DOHH2 (cell line): Measurements from ENCODE around the gene C9orf153.

Experiments
- H3F3A ChIP-seq: fragments of 200-600 bp; sonication (generic), shearing (Covaris generic); 2 replicates; pipeline ENCODE4 v1.6.0; 2016; ENCODE audit warnings: antibody characterized with exemption, mild to moderate bottlenecking; ENCODE audit not compliant: control insufficient read depth, insufficient read depth
- H3K27ac ChIP-seq: fragments of 200-600 bp; sonication (generic); 2 replicates; pipeline ENCODE4 v1.5.1; 2014; ENCODE audit warnings: low read depth, mild to moderate bottlenecking, low read length, moderate library complexity
- H3K27me3 ChIP-seq: fragments of 200-600 bp; sonication (generic); 2 replicates; pipeline ENCODE4 v1.6.1; 2014; ENCODE audit warnings: mild to moderate bottlenecking, low read length, mixed read lengths; ENCODE audit not compliant: control insufficient read depth
- H3K36me3 ChIP-seq: fragments of 200-600 bp; sonication (generic); 2 replicates; pipeline ENCODE4 v1.6.1; 2014; ENCODE audit warnings: mild to moderate bottlenecking, low read length, moderate library complexity, mixed read lengths; ENCODE audit not compliant: control insufficient read depth
- H3K4me1 ChIP-seq: fragments of 200-600 bp; sonication (generic); 2 replicates; pipeline ENCODE4 v1.6.1; 2014; ENCODE audit warnings: mild to moderate bottlenecking, low read length, mixed read lengths; ENCODE audit not compliant: control insufficient read depth
- H3K4me2 ChIP-seq: fragments of 200-600 bp; sonication (generic); 2 replicates; pipeline ENCODE4 v1.6.0; 2014; ENCODE audit warnings: mild to moderate bottlenecking, low read length, moderate library complexity
- H3K4me3 ChIP-seq: fragments of 200-600 bp; sonication (generic); 2 replicates; pipeline ENCODE4 v1.5.1; 2014; ENCODE audit warnings: mild to moderate bottlenecking, low read length, mixed read lengths
- H3K79me2 ChIP-seq: fragments of 200-600 bp; sonication (generic); 2 replicates; pipeline ENCODE4 v1.6.1; 2014; ENCODE audit warnings: mild to moderate bottlenecking, low read length, mixed read lengths; ENCODE audit not compliant: control insufficient read depth
- H3K9me2 ChIP-seq: fragments of 200-600 bp; sonication (generic); replicated peaks from 2 replicates; pipeline ENCODE4 v1.6.1; 2014; ENCODE audit warnings: mild to moderate bottlenecking, low read length, mixed read lengths; ENCODE audit not compliant: control insufficient read depth
- H3K9me3 ChIP-seq: fragments of 200-600 bp; sonication (generic); 2 replicates; pipeline ENCODE4 v1.6.1; 2014; ENCODE audit warnings: antibody characterized with exemption, low read length, mixed read lengths; ENCODE audit not compliant: control insufficient read depth, insufficient read depth
- H4K20me1 ChIP-seq: fragments of 200-600 bp; sonication (generic); 2 replicates; pipeline ENCODE4 v1.6.0; 2014; ENCODE audit warnings: low read depth, mild to moderate bottlenecking, antibody characterized with exemption, low read length, moderate library complexity; ENCODE audit not compliant: control insufficient read depth, insufficient read depth
- EZH2phosphoT487 ChIP-seq: fragments of 200-600 bp; sonication (generic); IDR thresholded peaks from 2 replicates; pipeline ENCODE4 v1.6.1; 2017; ENCODE audit warnings: borderline replicate concordance, mild to moderate bottlenecking, antibody characterized with exemption, low read length, moderate library complexity, mixed read lengths
- TF ChIP-seq, protein P1 (sequence below): fragments of 200-600 bp; sonication (generic); IDR thresholded peaks from one replicate; pipeline ENCODE4 v1.5.1; 2014; ENCODE audit warnings: antibody characterized with exemption, mild to moderate bottlenecking, low read depth, low read length; ENCODE audit not compliant: poor library complexity, severe bottlenecking

Gene C9orf153

DNA sequence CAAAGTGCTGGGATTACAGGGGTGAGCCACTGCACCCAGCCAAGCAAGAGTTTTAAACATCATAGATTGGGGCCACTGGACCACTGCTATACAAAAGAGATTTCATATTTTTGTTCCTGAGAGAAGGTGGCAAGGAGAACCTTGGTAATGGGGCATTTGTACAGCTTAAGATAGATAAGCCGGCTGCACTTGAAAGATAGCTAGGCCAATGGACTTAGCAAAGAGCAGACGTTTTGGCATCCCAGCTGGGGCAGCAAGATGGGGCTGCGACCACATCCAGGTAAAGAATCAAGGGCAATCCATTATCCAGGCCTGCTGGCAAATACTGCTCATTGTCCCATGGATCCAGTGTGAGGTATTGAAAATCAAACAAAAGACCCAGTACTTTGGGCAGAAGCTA, 26.8 kb upstream of the C9orf153 start:
- Histone ChIP-seq H3K36me3 (peaks cover 18% of the 10 kb centered on the region), H3K27ac (0 out of 2 replicates have a peak overlapping the region, but pooled peaks have one; percentile 45), H3K9me2 (no peaks in the 10 kb centered on the region), H3K27me3 (no peaks in the 10 kb centered on the region), H3K9me3 (no peaks in the 10 kb centered on the region), H3K4me2 (no peak overlapping the region), H3K4me1 (peaks cover 35% of the 10 kb centered on the region), H3F3A (peaks cover 18% of the 10 kb centered on the region), H3K4me3 (no peak overlapping the region), H4K20me1 (no peaks in the 10 kb centered on the region), H3K79me2 (peaks cover 7% of the 10 kb centered on the region)
- TF ChIP-seq, protein P1, sequence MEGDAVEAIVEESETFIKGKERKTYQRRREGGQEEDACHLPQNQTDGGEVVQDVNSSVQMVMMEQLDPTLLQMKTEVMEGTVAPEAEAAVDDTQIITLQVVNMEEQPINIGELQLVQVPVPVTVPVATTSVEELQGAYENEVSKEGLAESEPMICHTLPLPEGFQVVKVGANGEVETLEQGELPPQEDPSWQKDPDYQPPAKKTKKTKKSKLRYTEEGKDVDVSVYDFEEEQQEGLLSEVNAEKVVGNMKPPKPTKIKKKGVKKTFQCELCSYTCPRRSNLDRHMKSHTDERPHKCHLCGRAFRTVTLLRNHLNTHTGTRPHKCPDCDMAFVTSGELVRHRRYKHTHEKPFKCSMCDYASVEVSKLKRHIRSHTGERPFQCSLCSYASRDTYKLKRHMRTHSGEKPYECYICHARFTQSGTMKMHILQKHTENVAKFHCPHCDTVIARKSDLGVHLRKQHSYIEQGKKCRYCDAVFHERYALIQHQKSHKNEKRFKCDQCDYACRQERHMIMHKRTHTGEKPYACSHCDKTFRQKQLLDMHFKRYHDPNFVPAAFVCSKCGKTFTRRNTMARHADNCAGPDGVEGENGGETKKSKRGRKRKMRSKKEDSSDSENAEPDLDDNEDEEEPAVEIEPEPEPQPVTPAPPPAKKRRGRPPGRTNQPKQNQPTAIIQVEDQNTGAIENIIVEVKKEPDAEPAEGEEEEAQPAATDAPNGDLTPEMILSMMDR = no peak

DNA sequence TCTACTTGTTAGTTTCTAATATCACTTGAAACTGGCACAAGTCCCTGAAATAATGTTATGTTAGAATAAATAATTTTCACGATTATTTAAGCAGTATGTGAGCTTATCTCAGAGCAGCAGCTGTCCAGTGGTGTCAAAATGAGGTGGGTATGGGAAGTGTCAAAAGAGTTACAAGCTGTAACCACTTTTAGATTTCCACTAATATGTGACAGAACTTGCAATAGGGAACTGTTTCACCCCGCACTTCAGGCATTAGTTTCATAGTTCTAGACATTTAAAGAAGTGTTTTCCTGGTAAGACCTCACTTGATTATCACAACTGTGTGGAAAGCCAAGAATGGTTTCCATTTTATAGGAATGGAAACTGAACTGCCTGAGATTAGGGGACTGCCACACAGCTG, 25.8 kb upstream of the C9orf153 start:
- Histone ChIP-seq H3K9me2 (no peaks in the 10 kb centered on the region), H3K9me3 (no peaks in the 10 kb centered on the region), H3K4me3 (no peak overlapping the region), H3K79me2 (peaks cover 17% of the 10 kb centered on the region), H4K20me1 (no peaks in the 10 kb centered on the region), H3K4me2 (no peak overlapping the region), H3K27me3 (no peaks in the 10 kb centered on the region), H3F3A (peaks cover 18% of the 10 kb centered on the region), H3K36me3 (peaks cover 20% of the 10 kb centered on the region), H3K4me1 (peaks cover 43% of the 10 kb centered on the region), H3K27ac (no peak overlapping the region)
- TF ChIP-seq EZH2phosphoT487 = no peak
- TF ChIP-seq, protein P1 = no peak

DNA sequence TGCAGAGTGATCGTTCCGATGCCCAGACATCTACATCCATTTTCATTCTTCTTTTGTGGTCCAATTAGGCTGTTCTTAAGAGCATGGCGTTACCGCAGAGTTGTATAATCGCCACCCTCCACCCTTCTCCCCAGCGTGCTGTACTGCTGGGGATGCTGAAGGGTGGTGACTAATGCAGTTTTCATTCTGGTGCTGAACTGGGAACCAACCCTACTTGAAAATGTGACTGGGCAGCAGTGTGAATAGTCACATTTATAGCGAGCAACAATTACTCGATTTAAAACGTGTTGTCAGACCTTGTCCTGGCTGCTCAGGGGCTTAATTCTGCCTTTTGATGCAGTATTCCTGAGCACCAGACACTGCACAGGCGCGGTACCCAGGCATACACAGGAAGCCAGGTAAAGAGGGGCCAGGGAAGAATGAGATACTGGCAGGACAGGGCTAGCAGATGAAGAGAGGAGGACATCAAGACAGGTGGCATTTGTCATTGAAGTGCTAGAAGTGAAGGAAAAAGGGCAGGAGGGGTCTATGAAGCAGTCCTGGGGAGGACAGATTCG, 23.6 kb upstream of the C9orf153 start:
- H4K20me1 ChIP-seq = peaks cover 11% of the 10 kb centered on the region; the same call in 1 of the 2 replicates

More for the DNA sequence above, 23.6 kb upstream of the C9orf153 start:
- Histone ChIP-seq H3F3A (peaks cover 13% of the 10 kb centered on the region), H3K4me3 (peak overlapping the region; percentile 99), H3K36me3 (peaks cover 33% of the 10 kb centered on the region), H3K9me3 (no peaks in the 10 kb centered on the region), H3K4me2 (peak overlapping the region; percentile 99), H3K27me3 (no peaks in the 10 kb centered on the region), H3K79me2 (peaks cover 39% of the 10 kb centered on the region), H3K27ac (no peak overlapping the region), H3K4me1 (peaks cover 48% of the 10 kb centered on the region), H3K9me2 (no peaks in the 10 kb centered on the region)
- TF ChIP-seq, protein P1 = no peak
- no peak for TF ChIP-seq EZH2phosphoT487
